ENCODE data around the gene RXFP2.

RXFP2 gene

GRCh38 chr13:31824705-31825517 is 85.6 kb downstream of the RXFP2 start:
- no peak for DNase-seq (ENCODE audit: low read depth)

- DNase-seq (ENCODE audit: low read depth): no peak
Measured at GRCh38 chr13:31826521-31826920, 87.2 kb downstream of the RXFP2 start.

DNA sequence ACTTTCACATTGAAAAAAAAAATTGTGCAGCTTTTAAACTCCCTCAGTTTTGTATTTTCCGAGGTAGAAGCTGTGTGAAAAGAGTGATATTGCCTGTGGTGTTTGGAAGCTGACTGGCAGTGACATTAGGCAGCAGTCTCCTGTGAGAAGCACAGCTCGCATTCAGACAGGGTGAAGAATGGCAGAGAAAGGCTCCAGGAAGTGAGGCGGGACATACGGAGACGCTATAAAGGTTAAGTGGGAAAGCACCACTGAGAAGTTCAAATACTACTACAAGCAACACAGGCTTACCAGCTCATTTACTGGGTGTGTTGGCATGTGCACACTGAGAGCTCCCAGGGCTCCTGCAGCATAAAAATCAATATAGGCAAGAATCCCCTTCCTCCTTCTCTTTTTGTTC is 88.4 kb downstream of the RXFP2 start:
- DNase-seq (ENCODE audit: low read depth): no peak

- DNase-seq (ENCODE audit: low read depth): no peak
Measured at GRCh38 chr13:31835932-31836331, 96.6 kb downstream of the RXFP2 start.

DNA sequence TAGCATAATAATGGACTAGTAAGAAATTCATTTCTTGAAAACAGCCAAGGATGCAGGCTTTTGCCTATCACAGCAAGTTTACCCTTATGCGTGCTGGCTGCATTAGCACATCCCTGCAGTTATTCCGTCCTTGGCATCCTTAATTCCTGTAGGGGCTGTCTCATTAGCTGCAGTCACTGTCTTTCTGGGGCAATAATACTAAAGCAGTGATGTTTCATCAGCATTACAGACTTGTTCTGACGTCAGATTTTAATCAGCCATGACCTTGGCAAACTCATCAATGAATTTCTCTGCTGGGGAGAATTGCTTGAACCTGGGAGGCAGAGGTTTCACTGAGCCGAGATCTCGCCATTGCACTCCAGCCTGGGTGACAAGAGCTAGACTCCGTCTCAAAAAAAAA is 103.7 kb downstream of the RXFP2 start:
- DNase-seq (ENCODE audit: low read depth): no peak

GRCh38 chr13:31846182-31846938 is 107.0 kb downstream of the RXFP2 start:
- peak; percentile 46 for DNase-seq (ENCODE audit: low read depth)

- DNase-seq (ENCODE audit: low read depth): no peak
Measured at GRCh38 chr13:31846961-31847752, 107.8 kb downstream of the RXFP2 start.

DNA sequence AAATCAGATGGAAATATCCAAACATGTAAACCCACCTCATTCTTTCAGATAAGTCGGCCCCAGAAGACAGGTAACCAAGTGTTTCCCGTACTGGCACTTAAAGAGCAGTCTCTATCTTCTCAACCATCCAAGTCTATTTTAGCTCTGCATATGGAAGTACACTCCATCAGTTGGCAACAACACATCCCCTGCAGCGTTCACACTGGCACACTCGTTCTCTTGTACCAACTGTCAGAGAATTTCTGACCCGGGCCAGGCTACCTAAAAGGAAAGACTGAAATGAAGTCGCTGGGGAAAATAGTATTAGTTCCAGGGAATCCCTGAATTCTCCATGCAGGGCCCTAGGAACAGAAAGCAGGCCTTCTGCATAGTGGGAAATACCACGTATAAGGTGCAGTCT is 109.3 kb downstream of the RXFP2 start:
- DNase-seq (ENCODE audit: low read depth): no peak

- no peak for DNase-seq (ENCODE audit: low read depth)
Measured at GRCh38 chr13:31849206-31849605, 109.9 kb downstream of the RXFP2 start.

- DNase-seq (ENCODE audit: low read depth): no peak
Measured at GRCh38 chr13:31850041-31850555, 110.8 kb downstream of the RXFP2 start.

- no peak for DNase-seq (ENCODE audit: low read depth)
Measured at GRCh38 chr13:31851216-31851615, 111.9 kb downstream of the RXFP2 start.

All from stimulated activated CD8-positive, alpha-beta memory T cell treated with anti-CD3 and anti-CD28 coated beads, Interleukin-7, amount 100 ng/mL, for 24 hours (primary cell).